Activated CD4-positive, alpha-beta T cell treated with anti-CD3 and anti-CD28 coated beads for 24 hours (primary cell): ENCODE results near the gene ABI3.
"Not testable (repeated sequence)": the region's sequence is repeated elsewhere in the genome, so short reads cannot be mapped to it uniquely, and the experiment has no call there.

Experiments
- DNase-seq, 2 donors: peaks; one replicate each; pipeline ENCODE4 v3.0.0-alpha.2; 2020; ENCODE audit warnings: low read depth in 2 of 2

ABI3 gene, protein sequence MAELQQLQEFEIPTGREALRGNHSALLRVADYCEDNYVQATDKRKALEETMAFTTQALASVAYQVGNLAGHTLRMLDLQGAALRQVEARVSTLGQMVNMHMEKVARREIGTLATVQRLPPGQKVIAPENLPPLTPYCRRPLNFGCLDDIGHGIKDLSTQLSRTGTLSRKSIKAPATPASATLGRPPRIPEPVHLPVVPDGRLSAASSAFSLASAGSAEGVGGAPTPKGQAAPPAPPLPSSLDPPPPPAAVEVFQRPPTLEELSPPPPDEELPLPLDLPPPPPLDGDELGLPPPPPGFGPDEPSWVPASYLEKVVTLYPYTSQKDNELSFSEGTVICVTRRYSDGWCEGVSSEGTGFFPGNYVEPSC

GRCh38 chr17:49210158-49211029 is at the start of gene ABI3, which contains the start of gene GNGT2:
ABI3 (plus strand) TSS chr17:49210707; CDS start chr17:49210725, 18 bp downstream.
GNGT2 (minus strand) TSS chr17:49210574; CDS start chr17:49207422, 3,152 bp downstream.
- DNase-seq, result peak; percentile 46 to 57

GRCh38 chr17:49162866-49163265 is 47.6 kb upstream of the ABI3 start:
- DNase-seq, result no peak

DNA sequence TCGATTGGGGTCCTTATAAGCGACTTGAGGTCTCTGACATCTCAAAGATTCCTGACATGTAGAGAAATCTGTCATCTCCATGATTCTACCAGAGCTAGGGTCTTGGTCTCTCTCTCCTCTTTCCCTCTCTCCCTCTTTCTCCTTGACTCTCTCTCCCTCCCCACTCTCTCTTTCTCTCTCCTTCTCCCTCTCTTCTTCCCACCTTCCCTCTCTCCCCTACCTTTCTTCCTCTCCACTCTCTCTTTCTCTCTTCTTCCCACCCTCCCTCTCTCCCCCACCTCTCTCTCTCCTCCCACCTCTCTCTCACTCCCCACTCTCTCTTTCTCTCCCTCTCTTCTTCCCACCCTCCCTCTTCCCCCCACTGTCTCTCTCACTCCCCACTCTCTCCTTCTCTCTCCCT is 45.4 kb upstream of the ABI3 start:
- DNase-seq, result no peak

GRCh38 chr17:49168706-49169105 is 41.8 kb upstream of the ABI3 start:
- no peak for DNase-seq

- no peak for DNase-seq
Observed at GRCh38 chr17:49170216-49170615, 40.3 kb upstream of the ABI3 start.

DNA sequence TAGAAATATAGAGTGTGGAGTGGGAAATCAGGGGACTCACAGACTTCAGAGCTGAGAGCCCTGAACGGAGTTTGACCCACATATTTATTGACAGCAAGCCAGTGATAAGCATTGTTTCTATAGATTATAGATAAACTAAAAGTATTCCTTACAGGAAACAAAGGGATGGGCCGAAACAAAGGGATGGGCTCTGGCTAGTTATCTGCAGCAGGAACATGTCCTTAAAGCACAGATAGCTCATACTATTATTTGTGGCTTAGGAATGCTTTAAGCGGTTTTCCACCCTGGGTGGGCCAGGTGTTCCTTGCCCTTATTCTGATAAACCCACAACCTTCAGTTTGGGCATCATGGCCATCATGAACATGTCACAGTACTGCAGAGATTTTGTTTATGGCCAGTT is 39.8 kb upstream of the ABI3 start:
- DNase-seq, result not testable (repeated sequence)

DNA sequence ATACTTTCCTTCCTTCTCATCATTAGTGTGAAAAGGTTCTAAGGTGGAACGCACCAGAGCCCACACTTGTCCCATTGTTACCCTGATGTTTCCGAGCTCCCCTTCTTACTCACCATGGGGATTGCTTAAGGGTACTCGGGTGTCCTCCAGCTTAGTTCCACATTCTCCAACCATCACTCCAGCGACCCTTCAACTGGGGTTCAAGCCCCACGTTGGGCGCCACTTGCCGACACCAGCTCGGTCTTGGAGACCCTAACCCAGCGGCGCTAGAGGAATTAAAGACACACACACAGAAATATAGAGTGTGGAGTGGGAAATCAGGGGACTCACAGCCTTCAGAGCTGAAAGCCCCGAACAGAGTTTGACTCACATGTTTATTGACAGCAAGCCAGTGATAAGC is 34.5 kb upstream of the ABI3 start:
- DNase-seq, result not testable (repeated sequence)

DNA sequence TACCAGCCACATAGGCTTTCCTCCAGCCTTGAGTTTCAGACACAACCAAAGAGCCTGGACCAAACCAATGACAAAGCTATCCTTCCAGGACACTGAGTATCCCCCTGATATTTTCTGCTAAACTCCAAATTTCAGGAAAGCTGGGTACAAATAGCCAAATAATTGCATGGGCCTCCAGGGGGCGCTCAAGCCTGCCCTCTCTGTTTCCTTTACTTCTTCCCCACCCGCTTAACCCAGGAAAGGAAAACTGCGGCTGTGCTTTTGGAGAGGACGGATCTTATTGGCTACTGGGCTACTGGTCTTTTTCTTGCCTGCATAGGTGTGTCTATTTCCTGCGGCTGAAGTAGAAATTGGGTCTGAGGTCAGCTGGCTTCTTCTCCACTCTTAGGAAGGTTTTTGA is 30.2 kb upstream of the ABI3 start:
- DNase-seq, result peak; percentile 49 to 55

DNA sequence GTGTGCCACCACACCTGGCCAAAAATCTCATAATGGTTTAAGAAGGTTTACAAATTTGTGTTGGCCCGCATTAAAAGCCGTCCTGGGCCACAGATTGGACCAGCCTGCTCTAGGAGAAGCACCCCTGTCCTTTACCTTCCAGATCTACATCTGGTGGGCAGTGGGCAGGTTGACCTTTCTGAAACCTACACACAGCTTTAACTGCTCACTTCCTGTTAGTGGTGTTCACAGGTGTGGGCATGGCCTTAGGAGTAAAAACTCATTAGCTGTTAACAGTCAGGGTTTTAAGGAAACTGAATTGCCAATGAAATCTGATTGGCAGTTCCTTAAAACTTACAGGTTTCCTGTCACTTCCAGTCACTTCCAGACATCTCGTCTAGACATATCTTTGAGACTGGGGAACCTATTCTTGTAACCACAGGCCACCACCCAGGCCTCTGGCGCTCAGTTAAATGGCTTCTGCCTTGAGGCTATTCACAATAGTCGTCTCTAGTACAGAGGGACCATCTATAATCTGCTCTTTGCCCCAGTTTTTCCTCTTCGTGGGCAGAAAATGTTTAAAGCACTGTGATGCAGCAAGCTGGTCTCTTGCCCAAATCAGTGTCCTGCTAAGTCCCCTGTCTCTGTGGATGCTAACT is 29.4 kb upstream of the ABI3 start:
- DNase-seq, result no peak

GRCh38 chr17:49183341-49183740 is 27.2 kb upstream of the ABI3 start:
- DNase-seq, result no peak

DNA sequence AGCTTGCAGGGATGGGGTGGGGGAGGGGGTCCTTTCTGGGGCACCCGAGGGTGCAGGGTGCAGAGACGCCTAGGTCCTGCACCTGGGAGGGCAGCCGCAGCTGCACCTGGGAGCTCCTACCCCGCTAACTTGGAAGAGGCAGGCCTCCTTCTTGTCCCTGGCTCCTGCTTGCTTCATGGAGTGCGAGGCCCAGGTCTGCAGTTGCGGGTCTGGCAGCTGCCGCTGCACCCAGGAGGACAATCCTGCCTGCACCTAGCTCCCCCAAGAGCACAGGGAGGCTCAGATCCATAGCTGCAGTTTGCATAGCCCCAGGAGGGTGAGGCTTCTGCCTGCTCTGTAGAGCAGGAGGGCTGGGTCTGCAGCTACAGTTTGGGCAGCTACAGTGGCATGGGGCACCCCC is 26.7 kb upstream of the ABI3 start:
- DNase-seq, result no peak

DNA sequence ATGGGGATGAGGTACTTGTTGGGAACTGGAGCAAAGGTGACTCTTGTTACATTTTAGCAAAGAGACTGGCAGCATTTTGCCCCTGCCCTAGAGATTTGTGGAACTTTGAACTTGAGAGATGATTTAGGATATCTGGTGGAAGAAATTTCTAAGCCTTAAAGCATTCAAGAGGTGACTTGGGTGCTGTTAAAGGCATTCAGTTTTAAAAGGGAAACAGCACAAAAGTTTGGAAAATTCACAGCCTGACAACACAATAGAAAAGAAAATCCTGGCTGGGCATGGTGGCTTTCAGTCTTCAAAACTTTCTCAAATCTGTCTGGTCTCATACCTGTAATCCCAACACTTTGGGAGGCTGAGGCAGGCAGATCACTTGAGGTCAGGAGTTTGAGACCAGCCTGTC is 26.0 kb upstream of the ABI3 start:
- DNase-seq, result not testable (repeated sequence)

DNA sequence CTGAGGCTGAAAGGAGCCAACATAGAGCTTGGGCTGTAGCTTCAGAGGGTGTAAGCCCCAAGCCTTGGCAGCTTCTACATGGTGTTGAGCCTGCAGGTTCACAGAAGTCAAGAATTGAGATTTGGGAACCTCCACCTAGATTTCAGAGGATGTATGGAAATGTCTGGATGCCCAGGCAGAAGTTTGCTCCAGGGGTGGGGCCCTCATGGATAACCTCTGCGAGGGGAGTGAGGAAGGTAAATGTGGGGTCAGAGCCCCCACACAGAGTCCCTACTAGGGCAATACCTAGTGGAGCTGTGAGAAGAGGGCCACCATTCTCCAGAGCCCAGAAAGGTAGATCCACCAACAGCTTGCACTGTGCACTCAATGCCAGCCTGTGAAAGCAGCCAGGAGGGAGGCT is 25.1 kb upstream of the ABI3 start:
- not testable (repeated sequence) for DNase-seq

- DNase-seq, result no peak
Observed at GRCh38 chr17:49187301-49187700, 23.2 kb upstream of the ABI3 start.

DNA sequence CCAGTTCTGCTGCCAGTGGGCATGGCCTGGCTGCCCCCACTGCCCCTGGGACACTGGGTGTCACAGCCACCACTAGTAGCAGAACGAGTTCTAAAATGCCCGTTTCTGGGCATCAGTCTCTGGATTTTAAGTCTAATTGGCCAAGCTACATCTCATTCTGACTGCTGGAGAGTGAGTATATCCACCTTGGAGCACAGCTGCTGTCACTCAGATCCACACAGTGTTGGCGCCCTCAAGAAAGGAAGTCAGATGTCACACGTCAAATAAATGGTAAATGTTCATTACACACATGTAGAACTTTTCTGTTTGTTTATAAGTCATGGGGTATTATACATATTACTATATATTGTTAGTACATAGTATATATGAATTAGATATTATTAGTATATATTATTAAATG is 19.6 kb upstream of the ABI3 start:
- DNase-seq, result no peak

- no peak for DNase-seq
Observed at GRCh38 chr17:49191409-49191916, 19.0 kb upstream of the ABI3 start.

GRCh38 chr17:49191917-49192741 is 18.4 kb upstream of the ABI3 start:
- DNase-seq, result peak; percentile 90 to 92

- no peak for DNase-seq
Observed at GRCh38 chr17:49193513-49194296, 16.8 kb upstream of the ABI3 start.

DNA sequence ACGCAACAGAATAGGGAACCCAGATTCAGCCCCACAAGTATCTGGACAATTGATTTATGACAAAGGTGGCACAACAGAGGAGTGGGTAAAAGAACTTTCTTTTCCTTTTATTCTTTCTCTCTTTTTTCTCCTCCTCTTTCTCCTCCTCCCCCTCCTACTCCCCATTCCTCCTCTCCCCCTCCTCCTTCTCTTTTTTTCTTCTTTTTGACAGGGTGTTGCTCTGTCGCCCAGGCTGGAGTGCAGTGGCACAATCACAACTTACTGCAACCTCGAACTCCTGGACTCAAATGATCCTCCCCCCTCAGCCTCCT is 16.3 kb upstream of the ABI3 start:
- DNase-seq, result no peak

GRCh38 chr17:49195751-49196150 is 14.8 kb upstream of the ABI3 start:
- no peak for DNase-seq

GRCh38 chr17:49196520-49196919 is 14.0 kb upstream of the ABI3 start:
- no peak for DNase-seq
